ENCODE results near the gene LRRC8D. TPM values are rescaled to one million over a fixed set of nuclear protein-coding genes. Genes with fewer than 3 reads are reported as not detected.

LRRC8D gene
- total and polyA plus RNA-seq, 9 of the 15 experiments (the other 6 are each of a cell fraction or from before 2014, with no cell fraction given): 3.4 to 53.9 (median 15.9) TPM

DNA sequence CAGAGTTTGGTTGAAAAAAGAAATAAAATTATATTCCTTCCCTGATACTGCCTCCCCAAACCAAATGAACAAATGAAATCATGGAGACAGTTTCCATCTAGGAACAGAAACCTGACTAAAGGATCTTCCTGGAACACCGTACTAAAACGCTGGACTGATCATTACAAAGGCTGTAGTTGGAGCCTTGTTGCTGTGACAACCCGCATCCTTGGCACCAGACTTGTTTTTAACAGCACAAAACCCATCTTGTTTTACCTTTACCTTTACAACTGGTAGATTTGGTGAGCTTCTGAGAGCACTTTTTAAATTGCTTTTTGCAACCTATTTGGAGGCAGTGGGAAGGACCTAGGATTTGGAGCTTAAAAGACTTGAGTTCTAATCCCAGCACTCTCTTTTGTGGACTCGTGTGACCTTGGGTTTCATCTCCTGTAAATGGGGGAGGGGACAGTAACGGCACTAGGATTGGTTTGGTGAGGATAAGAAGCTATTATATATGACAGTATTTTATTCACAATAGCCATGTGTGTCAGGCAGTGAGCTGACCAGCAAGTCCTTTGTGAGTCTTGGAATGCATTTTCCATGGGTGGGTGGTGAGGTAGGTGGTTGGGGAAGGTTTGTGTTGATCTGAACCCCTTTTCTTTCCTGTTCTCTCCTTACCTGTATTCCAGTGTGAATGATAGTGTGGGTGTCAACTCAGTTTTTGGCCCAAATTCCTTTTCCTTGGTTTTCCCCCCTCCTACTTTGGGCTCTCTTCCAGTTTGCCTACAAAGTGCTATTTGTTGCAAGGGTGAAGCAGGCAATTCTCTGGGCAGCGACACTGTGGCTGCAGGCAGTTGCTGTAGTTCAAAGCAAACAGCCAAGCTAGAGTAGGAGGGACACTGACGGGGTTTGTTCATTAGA is 12.6 kb downstream of the LRRC8D start:
- H3K79me2 ChIP-seq (ENCODE audit: control insufficient read depth, insufficient read depth, low read length): peaks cover 87% of the 10 kb centered on the region
- FAIRE-seq: peak; percentile 29
- intact Hi-C loops (cut with micrococcal nuclease): no loop called here

GRCh38 chr1:89834083-89834704 is 13.4 kb downstream of the LRRC8D start:
- no TSS peak for BruUV-seq (replicated peaks)
- TF ChIP-seq TAF1 (IDR thresholded peaks at IDR 0.05; ENCODE audit: control insufficient read depth, extremely low read depth, insufficient read depth, low read length, severe bottlenecking) (no peak), ELF2 (CRISPR knock-in tag; IDR thresholded peaks at IDR 0.05) (no peak), CEBPG (CRISPR knock-in tag; IDR thresholded peaks at IDR 0.05) (no peak), CEBPG (tag; conservative IDR thresholded peaks at IDR 0.05 in 1 of 2, IDR thresholded peaks at IDR 0.05 in 1 of 2) (no peak), HMBOX1 (IDR thresholded peaks at IDR 0.05) (peak; percentile 70)
- TF ChIP-seq, protein P1, sequence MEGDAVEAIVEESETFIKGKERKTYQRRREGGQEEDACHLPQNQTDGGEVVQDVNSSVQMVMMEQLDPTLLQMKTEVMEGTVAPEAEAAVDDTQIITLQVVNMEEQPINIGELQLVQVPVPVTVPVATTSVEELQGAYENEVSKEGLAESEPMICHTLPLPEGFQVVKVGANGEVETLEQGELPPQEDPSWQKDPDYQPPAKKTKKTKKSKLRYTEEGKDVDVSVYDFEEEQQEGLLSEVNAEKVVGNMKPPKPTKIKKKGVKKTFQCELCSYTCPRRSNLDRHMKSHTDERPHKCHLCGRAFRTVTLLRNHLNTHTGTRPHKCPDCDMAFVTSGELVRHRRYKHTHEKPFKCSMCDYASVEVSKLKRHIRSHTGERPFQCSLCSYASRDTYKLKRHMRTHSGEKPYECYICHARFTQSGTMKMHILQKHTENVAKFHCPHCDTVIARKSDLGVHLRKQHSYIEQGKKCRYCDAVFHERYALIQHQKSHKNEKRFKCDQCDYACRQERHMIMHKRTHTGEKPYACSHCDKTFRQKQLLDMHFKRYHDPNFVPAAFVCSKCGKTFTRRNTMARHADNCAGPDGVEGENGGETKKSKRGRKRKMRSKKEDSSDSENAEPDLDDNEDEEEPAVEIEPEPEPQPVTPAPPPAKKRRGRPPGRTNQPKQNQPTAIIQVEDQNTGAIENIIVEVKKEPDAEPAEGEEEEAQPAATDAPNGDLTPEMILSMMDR (IDR thresholded peaks at IDR 0.05 in 2 of 3, conservative IDR thresholded peaks at IDR 0.05 in 1 of 3; ENCODE audit: insufficient read depth in 2 of 3, low read depth in 1 of 3, low read length in 3 of 3): peak in 1 of 3 experiments; percentile 19; a peak in 1 of 6 replicates

More for the DNA sequence above, 12.6 kb downstream of the LRRC8D start:
- CTCF ChIA-PET (ENCODE audit: low intra/inter-chr PET ratio): no interaction called here
- Histone ChIP-seq H3K4me3 (no peak overlapping the region), H2AFZ (ENCODE audit: low read depth, low read length) (no peak overlapping the region), H3K9ac (ENCODE audit: insufficient read depth in 1 of 2, low read depth in 2 of 2, low read length in 2 of 2) (no peak overlapping the region; a peak in 1 of 4 replicates), H3K4me1 (replicated peaks in 1 of 2; ENCODE audit: control insufficient read depth in 2 of 2, insufficient read depth in 2 of 2, low read length in 2 of 2) (peaks cover 10 to 61% of the 10 kb centered on the region in 2 experiments), H3K9me1 (ENCODE audit: control insufficient read depth, insufficient read depth, low read length) (no peaks in the 10 kb centered on the region), H3K27ac (ENCODE audit: extremely low read depth, low read depth, low read length) (peak overlapping the region; percentile 14; the same call in 1 of the 3 replicates), H3K36me3 (ENCODE audit: control insufficient read depth, insufficient read depth, low read length) (peaks cover 5% of the 10 kb centered on the region; the same call in 2 of the 3 replicates), H4K20me1 (replicated peaks; ENCODE audit: control insufficient read depth, insufficient read depth, low read length) (peaks cover 6% of the 10 kb centered on the region; the same call in 1 of the 2 replicates), H3K27me3 (ENCODE audit: control insufficient read depth in 2 of 2, insufficient read depth in 2 of 2, low read length in 2 of 2) (no peaks in the 10 kb centered on the region), H3K4me2 (ENCODE audit: insufficient read depth, low read length) (peak overlapping the region; percentile 14; the same call in 1 of the 2 replicates), H3K9me3 (replicated peaks; ENCODE audit: control insufficient read depth, insufficient read depth, low read depth, low read length) (no peaks in the 10 kb centered on the region)
- no TSS peak for BruUV-seq (replicated peaks)
- POLR2A ChIA-PET: interaction anchor here (1.2 to 2.7 kb wide), 6 partner anchors 8 to 152 kb away, joined by 3 to 21 read pairs (median 8); no protein-coding TSS in a partner anchor
- ATAC-seq (no peak; the same call in 2 of the 3 replicates), DNase-seq (ENCODE audit: extremely low read depth in 1 of 4, low spot score in 3 of 4) (no peak)
- 0 out of 2 replicates have a peak, but pooled peaks have one; percentile 14 for TF ChIP-seq ZNF354B (CRISPR knock-in tag; IDR thresholded peaks at IDR 0.05)
- TF ChIP-seq HDAC2 (IDR thresholded peaks at IDR 0.05): no peak
- no peak for TF ChIP-seq CBFA2T2 (conservative IDR thresholded peaks at IDR 0.05)
- peak; percentile 69 for TF ChIP-seq RFX1 (IDR thresholded peaks at IDR 0.05)
- in situ Hi-C loops (cut with MboI): no loop called here
- WGBS (ENCODE audit: insufficient coverage, low coverage, missing lambda C conversion rate): 44% methylated on average over 7 of the region's 7 CpGs

More at GRCh38 chr1:89834083-89834704, 13.4 kb downstream of the LRRC8D start:
- Histone ChIP-seq H2AFZ (ENCODE audit: low read depth, low read length) (no peak overlapping the region), H3K36me3 (ENCODE audit: control insufficient read depth, insufficient read depth, low read length) (peaks cover 5% of the 10 kb centered on the region; the same call in 2 of the 3 replicates), H3K79me2 (ENCODE audit: control insufficient read depth, insufficient read depth, low read length) (peaks cover 88% of the 10 kb centered on the region), H4K20me1 (replicated peaks; ENCODE audit: control insufficient read depth, insufficient read depth, low read length) (peaks cover 6% of the 10 kb centered on the region; the same call in 1 of the 2 replicates), H3K9me1 (ENCODE audit: control insufficient read depth, insufficient read depth, low read length) (no peaks in the 10 kb centered on the region), H3K27me3 (ENCODE audit: control insufficient read depth in 2 of 2, insufficient read depth in 2 of 2, low read length in 2 of 2) (no peaks in the 10 kb centered on the region), H3K9me3 (replicated peaks; ENCODE audit: control insufficient read depth, insufficient read depth, low read depth, low read length) (no peaks in the 10 kb centered on the region), H3K4me3 (no peak overlapping the region), H3K9ac (ENCODE audit: insufficient read depth in 1 of 2, low read depth in 2 of 2, low read length in 2 of 2) (no peak overlapping the region), H3K4me2 (ENCODE audit: insufficient read depth, low read length) (no peak overlapping the region), H3K27ac (ENCODE audit: extremely low read depth, low read depth, low read length) (peak overlapping the region; percentile 14; the same call in 1 of the 3 replicates), H3K4me1 (replicated peaks in 1 of 2; ENCODE audit: control insufficient read depth in 2 of 2, insufficient read depth in 2 of 2, low read length in 2 of 2) (peaks cover 14 to 67% of the 10 kb centered on the region in 2 experiments)
- ChIA-PET CTCF (ENCODE audit: low intra/inter-chr PET ratio) (interaction anchor here (0.7 kb wide), 1 partner anchor 145 kb away, joined by 3 read pairs; no protein-coding TSS in a partner anchor), POLR2A (interaction anchor here (1.1 to 2.7 kb wide), 5 partner anchors 9 to 38 kb away, joined by 4 to 21 read pairs (median 9); no protein-coding TSS in a partner anchor)
- in situ Hi-C loops (cut with MboI) (no loop called here), intact Hi-C loops (cut with micrococcal nuclease) (no loop called here)
- WGBS (ENCODE audit: insufficient coverage, low coverage, missing lambda C conversion rate): 46% methylated on average over 3 of the region's 3 CpGs
- no peak for DNase-seq (ENCODE audit: extremely low read depth in 1 of 4, low spot score in 3 of 4)
- no peak for FAIRE-seq
- no peak for ATAC-seq
